Osteoblast (primary cell): ENCODE data around the gene LIX1. TPM values are rescaled to one million over a fixed set of nuclear protein-coding genes. Genes with fewer than 3 reads are reported as not detected.

Experiments
- DNase-seq: peaks from one replicate; pipeline ENCODE4 v3.0.0; 2011; ENCODE audit warnings: low spot score, mixed read lengths; ENCODE audit not compliant: insufficient read length; ENCODE audit errors: missing footprints
- H2AFZ ChIP-seq: 2 replicates; pipeline ENCODE4 v1.6.0; 2011; ENCODE audit warnings: mild to moderate bottlenecking, low read length
- H3K27ac ChIP-seq: 2 replicates; pipeline ENCODE4 v1.5.1; 2011; ENCODE audit warnings: mild to moderate bottlenecking, low read depth, low read length, moderate library complexity
- H3K27me3 ChIP-seq: 2 replicates; pipeline ENCODE4 v1.6.0; 2012; ENCODE audit warnings: mild to moderate bottlenecking, control low read depth, inconsistent platforms, low read length, moderate library complexity; ENCODE audit not compliant: insufficient read depth
- H3K36me3 ChIP-seq: 2 replicates; pipeline ENCODE4 v1.5.1; 2011; ENCODE audit warnings: mild to moderate bottlenecking, low read length, control low read depth, moderate library complexity; ENCODE audit not compliant: insufficient read depth
- H3K4me1 ChIP-seq: 2 replicates; pipeline ENCODE4 v1.5.1; 2011; ENCODE audit warnings: mild to moderate bottlenecking, low read length, control low read depth, moderate library complexity; ENCODE audit not compliant: insufficient read depth
- H3K4me2 ChIP-seq: 2 replicates; pipeline ENCODE4 v1.6.0; 2011; ENCODE audit warnings: mild to moderate bottlenecking, low read length; ENCODE audit not compliant: insufficient read depth
- H3K4me3 ChIP-seq: fragments of 200-600 bp; sonication (generic); 3 replicates; pipeline ENCODE4 v1.5.1; 2012; ENCODE audit warnings: mild to moderate bottlenecking, low read length, inconsistent platforms; ENCODE audit not compliant: insufficient read depth
- H3K79me2 ChIP-seq: 2 replicates; pipeline ENCODE4 v1.6.0; 2012; ENCODE audit warnings: mild to moderate bottlenecking, low read length, control low read depth, inconsistent platforms; ENCODE audit not compliant: insufficient read depth
- H3K9me3 ChIP-seq: 2 replicates; pipeline ENCODE4 v1.5.1; 2011; ENCODE audit warnings: low read depth, low read length, control low read depth
- H4K20me1 ChIP-seq: 2 replicates; pipeline ENCODE4 v1.6.0; 2012; ENCODE audit warnings: mild to moderate bottlenecking, low read length, control low read depth; ENCODE audit not compliant: insufficient read depth
- total RNA-seq: library from RNA; depleted of rRNA; stranded (reverse); fragments of >200 nt; gene quantifications from 2 replicates; pipeline ENCODE4 v1.2.3, GENCODE V29; 2012
- TF ChIP-seq, protein P1 (sequence below): IDR thresholded peaks from 2 replicates; pipeline ENCODE4 v1.5.1; 2011; ENCODE audit warnings: mild to moderate bottlenecking, low read depth, low read length, moderate library complexity; ENCODE audit errors: extremely low read depth

Gene LIX1
- total RNA-seq, 1 donor = not detected

DNA sequence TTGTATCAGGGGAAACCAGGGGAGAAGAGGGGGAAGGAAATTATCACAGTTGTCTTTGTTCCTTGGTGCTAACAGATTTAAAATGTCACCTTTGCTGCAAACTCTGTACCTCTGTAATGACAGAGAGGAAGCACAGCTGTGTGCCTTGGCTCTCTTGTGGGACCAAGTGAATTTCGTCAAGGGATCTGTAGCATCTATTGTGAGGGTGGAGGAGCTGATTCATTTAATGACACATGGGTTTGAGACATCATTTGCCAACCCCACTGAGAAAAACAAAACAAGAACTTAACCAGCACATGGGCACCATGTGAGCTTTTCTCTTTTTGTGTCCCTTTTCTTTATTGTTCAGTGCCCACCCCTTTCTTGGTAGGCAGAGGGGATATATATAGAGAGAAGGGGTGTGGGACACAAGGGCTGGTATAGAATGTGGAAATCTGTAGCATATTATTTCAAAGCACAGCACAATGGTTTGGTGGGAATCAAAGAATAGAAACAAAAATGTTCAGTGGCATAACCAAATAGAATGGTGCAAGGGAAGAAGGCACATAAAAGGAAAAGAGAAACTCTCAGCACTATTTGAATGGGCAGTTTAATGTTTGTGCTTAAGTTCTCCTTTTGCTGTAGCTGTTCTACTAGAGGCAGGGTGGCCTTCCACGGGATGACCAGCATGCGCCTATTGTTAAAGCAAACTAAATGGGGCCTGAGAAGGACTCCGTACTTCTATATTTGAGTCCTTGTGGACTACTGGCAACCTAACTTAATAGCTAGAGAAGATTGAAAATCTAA is 63.3 kb downstream of the LIX1 start:
- no peak overlapping the region for H3K27ac ChIP-seq
- H3K9me3 ChIP-seq = no peaks in the 10 kb centered on the region
- no peaks in the 10 kb centered on the region for H3K79me2 ChIP-seq
- no peak overlapping the region for H3K4me2 ChIP-seq
- DNase-seq = peak; percentile 85
- peaks cover 2% of the 10 kb centered on the region for H3K4me1 ChIP-seq
- no peak overlapping the region for H2AFZ ChIP-seq
- TF ChIP-seq, protein P1, sequence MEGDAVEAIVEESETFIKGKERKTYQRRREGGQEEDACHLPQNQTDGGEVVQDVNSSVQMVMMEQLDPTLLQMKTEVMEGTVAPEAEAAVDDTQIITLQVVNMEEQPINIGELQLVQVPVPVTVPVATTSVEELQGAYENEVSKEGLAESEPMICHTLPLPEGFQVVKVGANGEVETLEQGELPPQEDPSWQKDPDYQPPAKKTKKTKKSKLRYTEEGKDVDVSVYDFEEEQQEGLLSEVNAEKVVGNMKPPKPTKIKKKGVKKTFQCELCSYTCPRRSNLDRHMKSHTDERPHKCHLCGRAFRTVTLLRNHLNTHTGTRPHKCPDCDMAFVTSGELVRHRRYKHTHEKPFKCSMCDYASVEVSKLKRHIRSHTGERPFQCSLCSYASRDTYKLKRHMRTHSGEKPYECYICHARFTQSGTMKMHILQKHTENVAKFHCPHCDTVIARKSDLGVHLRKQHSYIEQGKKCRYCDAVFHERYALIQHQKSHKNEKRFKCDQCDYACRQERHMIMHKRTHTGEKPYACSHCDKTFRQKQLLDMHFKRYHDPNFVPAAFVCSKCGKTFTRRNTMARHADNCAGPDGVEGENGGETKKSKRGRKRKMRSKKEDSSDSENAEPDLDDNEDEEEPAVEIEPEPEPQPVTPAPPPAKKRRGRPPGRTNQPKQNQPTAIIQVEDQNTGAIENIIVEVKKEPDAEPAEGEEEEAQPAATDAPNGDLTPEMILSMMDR = no peak
- H3K36me3 ChIP-seq = no peaks in the 10 kb centered on the region
- no peaks in the 10 kb centered on the region for H3K27me3 ChIP-seq
- H4K20me1 ChIP-seq = no peaks in the 10 kb centered on the region
- H3K4me3 ChIP-seq = no peak overlapping the region

- Histone ChIP-seq H3K27me3 (no peaks in the 10 kb centered on the region), H3K27ac (no peak overlapping the region), H3K4me1 (peaks cover 2% of the 10 kb centered on the region), H2AFZ (no peak overlapping the region), H3K9me3 (no peaks in the 10 kb centered on the region), H3K4me3 (no peak overlapping the region), H3K79me2 (no peaks in the 10 kb centered on the region), H4K20me1 (no peaks in the 10 kb centered on the region), H3K36me3 (no peaks in the 10 kb centered on the region), H3K4me2 (no peak overlapping the region)
- no peak for DNase-seq
- TF ChIP-seq, protein P1 = no peak
Measured at GRCh38 chr5:97077246-97077645, 65.2 kb downstream of the LIX1 start.

DNA sequence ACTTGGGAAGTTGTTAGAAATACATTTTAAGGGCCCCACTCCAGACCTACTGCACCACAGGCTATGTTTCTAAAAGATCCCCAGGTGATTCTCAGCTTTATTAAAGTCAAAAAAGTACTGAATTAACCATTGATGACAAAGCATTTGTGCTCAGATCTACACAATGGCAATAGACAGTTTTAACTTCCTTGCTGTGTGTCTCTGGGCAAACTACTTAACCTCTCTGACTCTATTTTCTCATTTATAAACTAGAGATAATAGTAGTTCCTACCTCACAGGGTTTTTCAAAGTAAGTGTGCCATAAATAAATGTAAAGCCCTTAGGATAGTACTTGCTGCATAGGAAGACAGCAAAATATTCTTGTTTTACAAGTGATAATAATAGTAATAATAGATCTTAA is 66.3 kb downstream of the LIX1 start:
- Histone ChIP-seq H3K27ac (no peak overlapping the region), H3K79me2 (no peaks in the 10 kb centered on the region), H3K27me3 (no peaks in the 10 kb centered on the region), H4K20me1 (no peaks in the 10 kb centered on the region), H3K4me3 (no peak overlapping the region), H3K4me2 (no peak overlapping the region), H3K4me1 (peaks cover 2% of the 10 kb centered on the region), H3K36me3 (no peaks in the 10 kb centered on the region), H3K9me3 (no peaks in the 10 kb centered on the region), H2AFZ (no peak overlapping the region)
- TF ChIP-seq, protein P1 = no peak
- no peak for DNase-seq

DNA sequence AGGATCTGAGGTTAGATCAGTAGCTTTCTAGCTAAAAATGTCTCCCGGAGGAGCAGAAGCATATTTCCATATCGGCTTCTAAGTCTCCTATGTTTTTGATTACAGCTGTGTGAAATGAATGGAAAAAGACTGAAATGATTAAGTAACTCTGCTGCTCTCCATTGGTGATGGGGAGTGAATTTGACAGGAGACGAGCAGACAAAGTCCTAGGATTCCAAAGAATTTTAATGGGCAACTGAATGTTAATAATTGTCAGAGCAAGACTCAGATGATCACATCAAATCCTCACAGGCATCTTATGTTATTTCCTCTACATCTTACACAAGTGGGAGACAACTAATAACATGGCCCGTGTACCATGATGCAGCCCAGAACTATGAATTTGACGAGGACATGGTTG is 66.8 kb downstream of the LIX1 start:
- TF ChIP-seq, protein P1 = no peak
- no peaks in the 10 kb centered on the region for H4K20me1 ChIP-seq
- H2AFZ ChIP-seq = no peak overlapping the region
- H3K36me3 ChIP-seq = no peaks in the 10 kb centered on the region
- H3K27me3 ChIP-seq = no peaks in the 10 kb centered on the region
- DNase-seq = no peak
- peaks cover 2% of the 10 kb centered on the region for H3K4me1 ChIP-seq
- H3K9me3 ChIP-seq = no peaks in the 10 kb centered on the region
- H3K79me2 ChIP-seq = no peaks in the 10 kb centered on the region
- no peak overlapping the region for H3K4me2 ChIP-seq
- no peak overlapping the region for H3K4me3 ChIP-seq
- H3K27ac ChIP-seq = no peak overlapping the region
